GM23338 (cell line): ENCODE results near the gene KRTAP4-4. TPM values are rescaled to one million over a fixed set of nuclear protein-coding genes. Genes with fewer than 3 reads are reported as not detected.

Experiments used
- ATAC-seq: fragments of 200-7000 bp; cut with Tn5 transposase; 3 replicates; pipeline ENCODE4 v1.9.1; 2020
- DNase-seq: peaks from one replicate; pipeline ENCODE4 v3.0.0-alpha.2; 2015; ENCODE audit warnings: low spot score
- H2AFZ ChIP-seq: fragments of 200-600 bp; sonication (generic); 2 replicates; pipeline ENCODE4 v1.8.0; 2016; ENCODE audit warnings: antibody characterized with exemption, mild to moderate bottlenecking, moderate library complexity
- H3F3A ChIP-seq: fragments of 200-600 bp; sonication (generic); replicated peaks from 2 replicates; pipeline ENCODE4 v1.8.0; 2017; ENCODE audit warnings: antibody characterized with exemption, mixed run types, low read depth
- H3K27ac ChIP-seq: fragments of 200-600 bp; sonication (generic); 2 replicates; pipeline ENCODE4 v1.6.1; 2016; ENCODE audit warnings: low read depth
- H3K27me3 ChIP-seq: fragments of 200-600 bp; sonication (generic); 2 replicates; pipeline ENCODE4 v1.8.0; 2016; ENCODE audit warnings: mild to moderate bottlenecking, mixed run types, moderate library complexity; ENCODE audit not compliant: insufficient read depth
- H3K36me3 ChIP-seq: fragments of 200-600 bp; sonication (generic); 2 replicates; pipeline ENCODE4 v1.8.0; 2016; ENCODE audit warnings: mild to moderate bottlenecking; ENCODE audit not compliant: insufficient read depth
- H3K4me1 ChIP-seq: fragments of 200-600 bp; sonication (generic); 2 replicates; pipeline ENCODE4 v1.8.0; 2016; ENCODE audit warnings: mild to moderate bottlenecking, moderate library complexity; ENCODE audit not compliant: insufficient read depth
- H3K4me2 ChIP-seq: fragments of 200-600 bp; sonication (generic); 2 replicates; pipeline ENCODE4 v1.7.1; 2017; ENCODE audit warnings: mixed run types
- H3K4me3 ChIP-seq: fragments of 200-600 bp; sonication (generic); 2 replicates; pipeline ENCODE4 v1.6.1; 2016; ENCODE audit warnings: mixed run types
- H3K79me2 ChIP-seq: fragments of 200-600 bp; sonication (generic); replicated peaks from 2 replicates; pipeline ENCODE4 v1.8.0; 2017; ENCODE audit warnings: mild to moderate bottlenecking; ENCODE audit not compliant: insufficient read depth
- H3K9me2 ChIP-seq: fragments of 200-600 bp; sonication (generic); 2 replicates; pipeline ENCODE4 v1.8.0; 2017; ENCODE audit not compliant: insufficient read depth
- H4K20me1 ChIP-seq: fragments of 200-600 bp; sonication (generic); replicated peaks from 2 replicates; pipeline ENCODE4 v1.8.0; 2017; ENCODE audit warnings: mild to moderate bottlenecking; ENCODE audit not compliant: insufficient read depth
- H3K27ac Mint-ChIP-seq: 2 replicates; pipeline ENCODE4 v1.8.0; 2020; ENCODE audit warnings: inconsistent platforms, mild to moderate bottlenecking, moderate library complexity, mixed read lengths
- H3K27me3 Mint-ChIP-seq: 3 replicates; pipeline ENCODE4 v1.8.0; 2022; ENCODE audit warnings: low read depth, mild to moderate bottlenecking, moderate library complexity, mixed read lengths, inconsistent platforms; ENCODE audit not compliant: insufficient read depth, poor library complexity
- H3K36me3 Mint-ChIP-seq: 3 replicates; pipeline ENCODE4 v1.8.0; 2021; ENCODE audit warnings: low read depth, mild to moderate bottlenecking, inconsistent platforms, moderate library complexity, mixed read lengths
- H3K4me1 Mint-ChIP-seq: 3 replicates; pipeline ENCODE4 v1.8.0; 2020; ENCODE audit warnings: mild to moderate bottlenecking, inconsistent platforms, mixed read lengths
- H3K4me3 Mint-ChIP-seq: 3 replicates; pipeline ENCODE4 v1.8.0; 2021; ENCODE audit warnings: moderate library complexity, mild to moderate bottlenecking, inconsistent platforms, mixed read lengths
- H3K9me3 Mint-ChIP-seq: 3 replicates; pipeline ENCODE4 v1.8.0; 2020; ENCODE audit warnings: moderate library complexity, mild to moderate bottlenecking, inconsistent platforms, mixed read lengths
- CREB1 ChIP-seq: fragments of 250-450 bp; sonication (Bioruptor Pico); IDR thresholded peaks from 2 replicates; pipeline ENCODE4 v1.5.0; 2020; ENCODE audit warnings: low read depth, mild to moderate bottlenecking, moderate library complexity
- EZH2 ChIP-seq: fragments of 200-600 bp; sonication (generic); IDR thresholded peaks from one replicate; pipeline ENCODE4 v1.8.0; 2017; ENCODE audit warnings: antibody characterized with exemption, mild to moderate bottlenecking, low read depth; ENCODE audit not compliant: unreplicated experiment
- EZH2phosphoT487 ChIP-seq: fragments of 200-600 bp; sonication (generic); IDR thresholded peaks from one replicate; pipeline ENCODE4 v1.8.1; 2018; ENCODE audit warnings: antibody characterized with exemption; ENCODE audit not compliant: unreplicated experiment
- NANOG ChIP-seq: IDR thresholded peaks from 2 replicates; pipeline ENCODE4 v1.6.1; 2016; ENCODE audit warnings: antibody characterized with exemption, borderline replicate concordance
- POLR2AphosphoS5 ChIP-seq: IDR thresholded peaks from 2 replicates; pipeline ENCODE4 v1.6.1; 2016; ENCODE audit warnings: antibody characterized with exemption, low read depth
- STAT1 ChIP-seq: IDR thresholded peaks from one replicate; pipeline ENCODE4 v1.6.1; 2016; ENCODE audit warnings: antibody characterized with exemption; ENCODE audit not compliant: unreplicated experiment
- ZNF114 ChIP-seq: fragments of 250-450 bp; sonication (Bioruptor Pico); IDR thresholded peaks from 2 replicates; pipeline ENCODE4 v1.5.0; 2020; ENCODE audit warnings: mild to moderate bottlenecking, moderate library complexity
- ZNF331 ChIP-seq: fragments of 250-450 bp; sonication (Bioruptor Pico); IDR thresholded peaks from 2 replicates; pipeline ENCODE4 v1.5.0; 2020; ENCODE audit warnings: low read depth, mild to moderate bottlenecking, moderate library complexity
- polyA plus RNA-seq: library from polyadenylated mRNA; unstranded; fragments of >200 nt; fragmentation: Nextera tagmentation; extraction: Ambion mirVana; gene quantifications from 2 replicates; pipeline ENCODE4 v1.2.1, GENCODE V29; 2016
- total RNA-seq: library from RNA; depleted of rRNA; stranded (reverse); fragments of >200 nt; shearing (Covaris generic); gene quantifications from 2 replicates; pipeline ENCODE4 v1.2.3, GENCODE V29; 2014
- TF ChIP-seq, protein P1 (sequence below): fragments of 250-450 bp; sonication (Bioruptor Pico); IDR thresholded peaks from 2 replicates; pipeline ENCODE4 v1.5.0; 2020; ENCODE audit warnings: mild to moderate bottlenecking, moderate library complexity
- TF ChIP-seq, protein P2 (sequence below): IDR thresholded peaks from one replicate; pipeline ENCODE4 v1.6.1; 2018; ENCODE audit warnings: antibody characterized with exemption; ENCODE audit not compliant: unreplicated experiment
- TF ChIP-seq, protein P3 (sequence below): IDR thresholded peaks from 2 replicates; pipeline ENCODE4 v1.6.1; 2016; ENCODE audit warnings: antibody characterized with exemption

The KRTAP4-4 gene
- total and polyA plus RNA-seq, 2 experiments from 2014 or later: not detected

DNA sequence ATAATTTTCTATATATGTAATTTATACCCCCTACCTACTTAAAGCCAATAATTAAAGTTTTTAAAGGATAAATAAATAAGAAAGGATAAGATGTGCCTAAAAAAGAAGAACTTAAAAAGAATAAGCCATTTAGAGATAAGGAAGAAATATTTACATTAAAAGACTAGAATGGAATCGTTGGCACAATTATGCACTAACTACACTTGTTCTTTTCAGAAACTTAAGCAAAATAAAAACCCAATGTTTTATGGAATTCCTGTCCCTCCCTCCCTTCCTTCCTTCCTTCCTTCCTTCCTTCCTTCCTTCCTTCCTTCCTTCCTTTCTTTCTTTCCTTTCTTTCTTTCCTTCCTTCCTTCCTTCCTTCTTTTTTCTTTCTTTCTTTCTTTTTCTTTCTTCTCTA lies 15.7 kb downstream of the KRTAP4-4 start:
- H3F3A ChIP-seq: no peaks in the 10 kb centered on the region
- no peak overlapping the region for H3K4me2 ChIP-seq
- Mint-ChIP-seq H3K4me3 (no peak overlapping the region), H3K4me1 (peaks cover 3% of the 10 kb centered on the region; the same call in 2 of the 3 replicates), H3K27ac (no peak overlapping the region), H3K36me3 (peaks cover 22% of the 10 kb centered on the region), H3K9me3 (peaks cover 34% of the 10 kb centered on the region), H3K27me3 (peaks cover 5% of the 10 kb centered on the region)
- no peak overlapping the region for H3K4me3 ChIP-seq
- TF ChIP-seq, protein P1, sequence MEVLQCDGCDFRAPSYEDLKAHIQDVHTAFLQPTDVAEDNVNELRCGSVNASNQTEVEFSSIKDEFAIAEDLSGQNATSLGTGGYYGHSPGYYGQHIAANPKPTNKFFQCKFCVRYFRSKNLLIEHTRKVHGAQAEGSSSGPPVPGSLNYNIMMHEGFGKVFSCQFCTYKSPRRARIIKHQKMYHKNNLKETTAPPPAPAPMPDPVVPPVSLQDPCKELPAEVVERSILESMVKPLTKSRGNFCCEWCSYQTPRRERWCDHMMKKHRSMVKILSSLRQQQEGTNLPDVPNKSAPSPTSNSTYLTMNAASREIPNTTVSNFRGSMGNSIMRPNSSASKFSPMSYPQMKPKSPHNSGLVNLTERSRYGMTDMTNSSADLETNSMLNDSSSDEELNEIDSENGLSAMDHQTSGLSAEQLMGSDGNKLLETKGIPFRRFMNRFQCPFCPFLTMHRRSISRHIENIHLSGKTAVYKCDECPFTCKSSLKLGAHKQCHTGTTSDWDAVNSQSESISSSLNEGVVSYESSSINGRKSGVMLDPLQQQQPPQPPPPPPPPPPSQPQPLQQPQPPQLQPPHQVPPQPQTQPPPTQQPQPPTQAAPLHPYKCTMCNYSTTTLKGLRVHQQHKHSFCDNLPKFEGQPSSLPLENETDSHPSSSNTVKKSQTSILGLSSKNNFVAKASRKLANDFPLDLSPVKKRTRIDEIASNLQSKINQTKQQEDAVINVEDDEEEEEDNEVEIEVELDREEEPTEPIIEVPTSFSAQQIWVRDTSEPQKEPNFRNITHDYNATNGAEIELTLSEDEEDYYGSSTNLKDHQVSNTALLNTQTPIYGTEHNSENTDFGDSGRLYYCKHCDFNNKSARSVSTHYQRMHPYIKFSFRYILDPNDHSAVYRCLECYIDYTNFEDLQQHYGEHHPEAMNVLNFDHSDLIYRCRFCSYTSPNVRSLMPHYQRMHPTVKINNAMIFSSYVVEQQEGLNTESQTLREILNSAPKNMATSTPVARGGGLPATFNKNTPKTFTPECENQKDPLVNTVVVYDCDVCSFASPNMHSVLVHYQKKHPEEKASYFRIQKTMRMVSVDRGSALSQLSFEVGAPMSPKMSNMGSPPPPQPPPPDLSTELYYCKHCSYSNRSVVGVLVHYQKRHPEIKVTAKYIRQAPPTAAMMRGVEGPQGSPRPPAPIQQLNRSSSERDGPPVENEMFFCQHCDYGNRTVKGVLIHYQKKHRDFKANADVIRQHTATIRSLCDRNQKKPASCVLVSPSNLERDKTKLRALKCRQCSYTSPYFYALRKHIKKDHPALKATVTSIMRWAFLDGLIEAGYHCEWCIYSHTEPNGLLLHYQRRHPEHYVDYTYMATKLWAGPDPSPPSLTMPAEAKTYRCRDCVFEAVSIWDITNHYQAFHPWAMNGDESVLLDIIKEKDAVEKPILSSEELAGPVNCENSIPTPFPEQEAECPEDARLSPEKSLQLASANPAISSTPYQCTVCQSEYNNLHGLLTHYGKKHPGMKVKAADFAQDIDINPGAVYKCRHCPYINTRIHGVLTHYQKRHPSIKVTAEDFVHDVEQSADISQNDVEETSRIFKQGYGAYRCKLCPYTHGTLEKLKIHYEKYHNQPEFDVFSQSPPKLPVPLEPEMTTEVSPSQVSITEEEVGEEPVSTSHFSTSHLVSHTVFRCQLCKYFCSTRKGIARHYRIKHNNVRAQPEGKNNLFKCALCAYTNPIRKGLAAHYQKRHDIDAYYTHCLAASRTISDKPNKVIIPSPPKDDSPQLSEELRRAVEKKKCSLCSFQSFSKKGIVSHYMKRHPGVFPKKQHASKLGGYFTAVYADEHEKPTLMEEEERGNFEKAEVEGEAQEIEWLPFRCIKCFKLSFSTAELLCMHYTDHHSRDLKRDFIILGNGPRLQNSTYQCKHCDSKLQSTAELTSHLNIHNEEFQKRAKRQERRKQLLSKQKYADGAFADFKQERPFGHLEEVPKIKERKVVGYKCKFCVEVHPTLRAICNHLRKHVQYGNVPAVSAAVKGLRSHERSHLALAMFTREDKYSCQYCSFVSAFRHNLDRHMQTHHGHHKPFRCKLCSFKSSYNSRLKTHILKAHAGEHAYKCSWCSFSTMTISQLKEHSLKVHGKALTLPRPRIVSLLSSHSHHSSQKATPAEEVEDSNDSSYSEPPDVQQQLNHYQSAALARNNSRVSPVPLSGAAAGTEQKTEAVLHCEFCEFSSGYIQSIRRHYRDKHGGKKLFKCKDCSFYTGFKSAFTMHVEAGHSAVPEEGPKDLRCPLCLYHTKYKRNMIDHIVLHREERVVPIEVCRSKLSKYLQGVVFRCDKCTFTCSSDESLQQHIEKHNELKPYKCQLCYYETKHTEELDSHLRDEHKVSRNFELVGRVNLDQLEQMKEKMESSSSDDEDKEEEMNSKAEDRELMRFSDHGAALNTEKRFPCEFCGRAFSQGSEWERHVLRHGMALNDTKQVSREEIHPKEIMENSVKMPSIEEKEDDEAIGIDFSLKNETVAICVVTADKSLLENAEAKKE (CRISPR knock-in tag): no peak
- TF ChIP-seq ZNF114 (CRISPR knock-in tag): no peak
- TF ChIP-seq ZNF331 (CRISPR knock-in tag): no peak
- TF ChIP-seq, protein P2, sequence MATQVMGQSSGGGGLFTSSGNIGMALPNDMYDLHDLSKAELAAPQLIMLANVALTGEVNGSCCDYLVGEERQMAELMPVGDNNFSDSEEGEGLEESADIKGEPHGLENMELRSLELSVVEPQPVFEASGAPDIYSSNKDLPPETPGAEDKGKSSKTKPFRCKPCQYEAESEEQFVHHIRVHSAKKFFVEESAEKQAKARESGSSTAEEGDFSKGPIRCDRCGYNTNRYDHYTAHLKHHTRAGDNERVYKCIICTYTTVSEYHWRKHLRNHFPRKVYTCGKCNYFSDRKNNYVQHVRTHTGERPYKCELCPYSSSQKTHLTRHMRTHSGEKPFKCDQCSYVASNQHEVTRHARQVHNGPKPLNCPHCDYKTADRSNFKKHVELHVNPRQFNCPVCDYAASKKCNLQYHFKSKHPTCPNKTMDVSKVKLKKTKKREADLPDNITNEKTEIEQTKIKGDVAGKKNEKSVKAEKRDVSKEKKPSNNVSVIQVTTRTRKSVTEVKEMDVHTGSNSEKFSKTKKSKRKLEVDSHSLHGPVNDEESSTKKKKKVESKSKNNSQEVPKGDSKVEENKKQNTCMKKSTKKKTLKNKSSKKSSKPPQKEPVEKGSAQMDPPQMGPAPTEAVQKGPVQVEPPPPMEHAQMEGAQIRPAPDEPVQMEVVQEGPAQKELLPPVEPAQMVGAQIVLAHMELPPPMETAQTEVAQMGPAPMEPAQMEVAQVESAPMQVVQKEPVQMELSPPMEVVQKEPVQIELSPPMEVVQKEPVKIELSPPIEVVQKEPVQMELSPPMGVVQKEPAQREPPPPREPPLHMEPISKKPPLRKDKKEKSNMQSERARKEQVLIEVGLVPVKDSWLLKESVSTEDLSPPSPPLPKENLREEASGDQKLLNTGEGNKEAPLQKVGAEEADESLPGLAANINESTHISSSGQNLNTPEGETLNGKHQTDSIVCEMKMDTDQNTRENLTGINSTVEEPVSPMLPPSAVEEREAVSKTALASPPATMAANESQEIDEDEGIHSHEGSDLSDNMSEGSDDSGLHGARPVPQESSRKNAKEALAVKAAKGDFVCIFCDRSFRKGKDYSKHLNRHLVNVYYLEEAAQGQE: no peak
- no peak for TF ChIP-seq EZH2
- no peak for TF ChIP-seq EZH2phosphoT487
- no peak for TF ChIP-seq POLR2AphosphoS5
- no peak for TF ChIP-seq NANOG
- TF ChIP-seq STAT1: no peak
- TF ChIP-seq, protein P3, sequence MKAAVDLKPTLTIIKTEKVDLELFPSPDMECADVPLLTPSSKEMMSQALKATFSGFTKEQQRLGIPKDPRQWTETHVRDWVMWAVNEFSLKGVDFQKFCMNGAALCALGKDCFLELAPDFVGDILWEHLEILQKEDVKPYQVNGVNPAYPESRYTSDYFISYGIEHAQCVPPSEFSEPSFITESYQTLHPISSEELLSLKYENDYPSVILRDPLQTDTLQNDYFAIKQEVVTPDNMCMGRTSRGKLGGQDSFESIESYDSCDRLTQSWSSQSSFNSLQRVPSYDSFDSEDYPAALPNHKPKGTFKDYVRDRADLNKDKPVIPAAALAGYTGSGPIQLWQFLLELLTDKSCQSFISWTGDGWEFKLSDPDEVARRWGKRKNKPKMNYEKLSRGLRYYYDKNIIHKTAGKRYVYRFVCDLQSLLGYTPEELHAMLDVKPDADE: no peak
- no peak for TF ChIP-seq CREB1
- no peak overlapping the region for H2AFZ ChIP-seq
- H3K27ac ChIP-seq: no peak overlapping the region
- ATAC-seq: no peak
- no peaks in the 10 kb centered on the region for H4K20me1 ChIP-seq
- no peaks in the 10 kb centered on the region for H3K79me2 ChIP-seq
- DNase-seq: no peak
- H3K4me1 ChIP-seq: 0 out of 2 replicates have a peak, but pooled peaks cover 3% of the 10 kb centered on the region
- H3K36me3 ChIP-seq: no peaks in the 10 kb centered on the region; the same call in 1 of the 2 replicates
- H3K9me2 ChIP-seq: 0 out of 2 replicates have a peak, but pooled peaks cover 3% of the 10 kb centered on the region
- H3K27me3 ChIP-seq: no peaks in the 10 kb centered on the region
